MM.1S (cell line): Measurements from ENCODE around the gene PLGRKT.

Experiments
- CTCF ChIP-seq: fragments of 300-600 bp; sonication (generic); IDR thresholded peaks from 2 replicates; pipeline ENCODE4 v1.5.1; 2016; ENCODE audit warnings: antibody characterized with exemption, low read length, mixed read lengths
- EZH2 ChIP-seq: fragments of 300-600 bp; sonication (generic); optimal IDR thresholded peaks from 2 replicates; pipeline ENCODE3; 2017; ENCODE audit warnings: low read depth, mild to moderate bottlenecking, antibody characterized with exemption, low read length, mixed read lengths

GRCh38 chr9:5395428-5395827 lies 42.3 kb downstream of the PLGRKT start:
- no peak for TF ChIP-seq CTCF
- TF ChIP-seq EZH2, result no peak
